ENCODE results near the gene NEO1. TPM values are rescaled to one million over a fixed set of nuclear protein-coding genes. Genes with fewer than 3 reads are reported as not detected.

The NEO1 gene
- total RNA-seq, 1 donor from 2014 or later, result 31.3 TPM

Small RNA genes within 50 kb of the gene (small RNA-seq; reads per million reads assigned to genes)
- gene FKBP1AP2, result not detected
